NCI-H2029 treated with DMSO at 0.1 percent for 48 hours (cell line): ENCODE results near the gene NHSL1.
"Not testable (repeated sequence)": the region's sequence is repeated elsewhere in the genome, so short reads cannot be mapped to it uniquely, and the experiment has no call there.

ENCODE experiments used
- DNase-seq: peaks from one replicate; lab custom pipeline; 2025; lab: John Stamatoyannopoulos, UW

The NHSL1 gene

GRCh38 chr6:138428944-138429598 lies 70.2 kb downstream of the NHSL1 start:
- peak; percentile 0 for DNase-seq

- no peak for DNase-seq
These were observed 71.6 kb downstream of the NHSL1 start for GRCh38 chr6:138427701-138428100.

GRCh38 chr6:138426500-138427123 lies 72.7 kb downstream of the NHSL1 start:
- DNase-seq, result no peak

GRCh38 chr6:138425256-138425655 lies 74.0 kb downstream of the NHSL1 start:
- not testable (repeated sequence) for DNase-seq

- DNase-seq, result no peak
These were observed 75.0 kb downstream of the NHSL1 start for GRCh38 chr6:138424004-138424904.

- DNase-seq, result no peak
These were observed 76.4 kb downstream of the NHSL1 start for GRCh38 chr6:138422861-138423260.

GRCh38 chr6:138421608-138422007 lies 77.7 kb downstream of the NHSL1 start:
- DNase-seq, result no peak

GRCh38 chr6:138421089-138421488 lies 78.2 kb downstream of the NHSL1 start:
- DNase-seq, result no peak

- DNase-seq, result no peak
These were observed 78.9 kb downstream of the NHSL1 start for GRCh38 chr6:138420356-138420755.

GRCh38 chr6:138419766-138420165 lies 79.5 kb downstream of the NHSL1 start:
- no peak for DNase-seq

- DNase-seq, result no peak
These were observed 81.1 kb downstream of the NHSL1 start for GRCh38 chr6:138418118-138418742.

- no peak for DNase-seq
These were observed 81.7 kb downstream of the NHSL1 start for GRCh38 chr6:138417493-138418117.

GRCh38 chr6:138416206-138416605 lies 83.1 kb downstream of the NHSL1 start:
- no peak for DNase-seq

- DNase-seq, result no peak
These were observed 84.2 kb downstream of the NHSL1 start for GRCh38 chr6:138415125-138415524.

GRCh38 chr6:138410972-138411880 lies 88.1 kb downstream of the NHSL1 start:
- no peak for DNase-seq

GRCh38 chr6:138410048-138410735 lies 89.1 kb downstream of the NHSL1 start:
- DNase-seq, result no peak

- DNase-seq, result no peak
These were observed 92.9 kb downstream of the NHSL1 start for GRCh38 chr6:138406443-138406842.

- DNase-seq, result no peak
These were observed 93.4 kb downstream of the NHSL1 start for GRCh38 chr6:138405816-138406413.

GRCh38 chr6:138404666-138405337 lies 94.5 kb downstream of the NHSL1 start:
- DNase-seq, result no peak
